GM12892 (cell line): ENCODE data around the gene SYT2.

ENCODE experiments used
- POLR2A ChIP-seq: IDR thresholded peaks from 2 replicates; pipeline ENCODE4 v1.6.1; 2011; ENCODE audit warnings: low read depth, low read length, control low read depth
- POLR2AphosphoS5 ChIP-seq: IDR thresholded peaks from 2 replicates; pipeline ENCODE4 v1.6.1; 2011; ENCODE audit warnings: low read depth, low read length, control low read depth
- TAF1 ChIP-seq: IDR thresholded peaks from 2 replicates; pipeline ENCODE4 v1.6.1; 2011; ENCODE audit warnings: low read depth, mild to moderate bottlenecking, control low read depth, low read length, borderline replicate concordance

- TF ChIP-seq POLR2A = no peak
- TF ChIP-seq POLR2AphosphoS5 = no peak
- no peak for TF ChIP-seq TAF1
These were observed 82.3 kb downstream of the SYT2 start for GRCh38 chr1:202627841-202628565.
